ENCODE data around the gene ABCB9. TPM values are rescaled to one million over a fixed set of nuclear protein-coding genes. Genes with fewer than 3 reads are reported as not detected.

The ABCB9 gene
- total RNA-seq, 1 experiment from 2014 or later, result 20.9 TPM

- Histone ChIP-seq H3K79me2 (ENCODE audit: low read length) (no peaks in the 10 kb centered on the region), H3F3A (ENCODE audit: low read length, unreplicated experiment) (no peaks in the 10 kb centered on the region), H3K4me1 (ENCODE audit: insufficient read depth, low read length) (peaks cover 17% of the 10 kb centered on the region), H3K36me3 (ENCODE audit: low read depth, low read length) (no peaks in the 10 kb centered on the region; the same call in 1 of the 2 replicates), H3K4me2 (ENCODE audit: low read length) (no peak overlapping the region), H3K9ac (ENCODE audit: low read length) (no peak overlapping the region), H3K9me2 (replicated peaks; ENCODE audit: low read length) (no peaks in the 10 kb centered on the region), H2AFZ (ENCODE audit: low read length) (no peak overlapping the region), H3K27me3 (ENCODE audit: low read length) (no peaks in the 10 kb centered on the region), H3K4me3 (ENCODE audit: low read length) (no peak overlapping the region), H3K9me3 (ENCODE audit: low read length) (no peaks in the 10 kb centered on the region), H3K27ac (ENCODE audit: low read length) (no peak overlapping the region), H4K20me1 (ENCODE audit: low read length) (no peaks in the 10 kb centered on the region)
- BruUV-seq (replicated peaks), result no TSS peak
- no peak for DNase-seq
- CTCF ChIA-PET, result no interaction called here
- intact Hi-C loops (cut with micrococcal nuclease), result no loop called here
- no peak for TF ChIP-seq CTCF (conservative IDR thresholded peaks at IDR 0.05; ENCODE audit: low read depth, low read length)
- TF ChIP-seq EZH2phosphoT487 (IDR thresholded peaks at IDR 0.05; ENCODE audit: borderline replicate concordance, low read length), result no peak
- TF ChIP-seq EZH2 (IDR thresholded peaks at IDR 0.05; ENCODE audit: low read length, unreplicated experiment), result no peak
- POLR2A ChIA-PET (ENCODE audit: unreplicated experiment), result no interaction called here
- ATAC-seq, result no peak
These were observed 28.6 kb downstream of the ABCB9 start for GRCh38 chr12:122937622-122938091.

GRCh38 chr12:122935318-122935717, 30.9 kb downstream of the ABCB9 start:
- H3K4me2 ChIP-seq (ENCODE audit: low read length), result no peak overlapping the region

More at GRCh38 chr12:122935318-122935717, 30.9 kb downstream of the ABCB9 start:
- no peaks in the 10 kb centered on the region for H3K79me2 ChIP-seq (ENCODE audit: low read length)
- no peaks in the 10 kb centered on the region for H3F3A ChIP-seq (ENCODE audit: low read length, unreplicated experiment)
- H2AFZ ChIP-seq (ENCODE audit: low read length), result no peak overlapping the region
- ATAC-seq (no peak), DNase-seq (no peak)
- intact Hi-C loops (cut with micrococcal nuclease), result no loop called here
- POLR2A ChIA-PET (ENCODE audit: unreplicated experiment), result no interaction called here
- no peaks in the 10 kb centered on the region for H4K20me1 ChIP-seq (ENCODE audit: low read length)
- no peaks in the 10 kb centered on the region for H3K27me3 ChIP-seq (ENCODE audit: low read length)
- CTCF ChIA-PET, result no interaction called here
- H3K4me1 ChIP-seq (ENCODE audit: insufficient read depth, low read length), result no peaks in the 10 kb centered on the region
- H3K9ac ChIP-seq (ENCODE audit: low read length), result no peak overlapping the region
- H3K4me3 ChIP-seq (ENCODE audit: low read length), result no peak overlapping the region
- TF ChIP-seq EZH2 (IDR thresholded peaks at IDR 0.05; ENCODE audit: low read length, unreplicated experiment) (no peak), EZH2phosphoT487 (IDR thresholded peaks at IDR 0.05; ENCODE audit: borderline replicate concordance, low read length) (no peak), CTCF (conservative IDR thresholded peaks at IDR 0.05; ENCODE audit: low read depth, low read length) (no peak)
- no peaks in the 10 kb centered on the region for H3K9me3 ChIP-seq (ENCODE audit: low read length)
- no peaks in the 10 kb centered on the region; the same call in 1 of the 2 replicates for H3K36me3 ChIP-seq (ENCODE audit: low read depth, low read length)
- H3K9me2 ChIP-seq (replicated peaks; ENCODE audit: low read length), result no peaks in the 10 kb centered on the region
- H3K27ac ChIP-seq (ENCODE audit: low read length), result no peak overlapping the region
- no TSS peak for BruUV-seq (replicated peaks)
